Neural progenitor cell (in vitro differentiated cells): Measurements from ENCODE around the gene RSPH1.

Experiments
- EZH2phosphoT487 ChIP-seq: fragments of 200-600 bp; sonication (generic); IDR thresholded peaks from 2 replicates; pipeline ENCODE4 v1.6.1; 2017; ENCODE audit warnings: antibody characterized with exemption
- TF ChIP-seq, protein P1 (sequence below): fragments of 200-600 bp; sonication (generic); IDR thresholded peaks from 2 replicates; pipeline ENCODE4 v1.5.1; 2017; ENCODE audit warnings: antibody characterized with exemption, mild to moderate bottlenecking

DNA sequence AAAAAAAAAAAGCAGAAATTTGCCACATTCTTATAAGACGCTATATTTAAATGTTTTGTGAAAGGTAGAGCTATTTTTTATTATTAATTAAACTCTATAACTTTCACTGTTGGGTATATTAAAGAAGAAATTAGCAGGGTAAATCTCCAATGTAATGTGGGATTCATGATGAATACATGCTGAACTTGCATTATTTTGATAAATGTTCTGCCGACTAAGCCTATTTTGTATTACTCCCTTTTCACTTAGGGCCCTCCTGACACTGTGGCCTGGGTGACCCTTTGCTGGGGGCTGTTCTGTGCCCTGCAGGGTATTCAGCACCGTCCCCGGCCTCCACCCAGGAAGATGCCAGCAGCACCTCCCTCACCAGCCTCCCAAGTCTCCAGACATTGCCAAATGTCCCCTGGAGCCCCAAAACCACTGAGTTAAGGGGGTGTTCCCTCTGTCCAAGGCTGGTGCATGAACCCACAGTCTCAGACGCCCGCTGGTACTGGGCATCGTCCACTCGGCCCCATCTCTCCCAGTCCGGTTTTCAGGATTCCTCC, 22.5 kb downstream of the RSPH1 start:
- TF ChIP-seq, protein P1, sequence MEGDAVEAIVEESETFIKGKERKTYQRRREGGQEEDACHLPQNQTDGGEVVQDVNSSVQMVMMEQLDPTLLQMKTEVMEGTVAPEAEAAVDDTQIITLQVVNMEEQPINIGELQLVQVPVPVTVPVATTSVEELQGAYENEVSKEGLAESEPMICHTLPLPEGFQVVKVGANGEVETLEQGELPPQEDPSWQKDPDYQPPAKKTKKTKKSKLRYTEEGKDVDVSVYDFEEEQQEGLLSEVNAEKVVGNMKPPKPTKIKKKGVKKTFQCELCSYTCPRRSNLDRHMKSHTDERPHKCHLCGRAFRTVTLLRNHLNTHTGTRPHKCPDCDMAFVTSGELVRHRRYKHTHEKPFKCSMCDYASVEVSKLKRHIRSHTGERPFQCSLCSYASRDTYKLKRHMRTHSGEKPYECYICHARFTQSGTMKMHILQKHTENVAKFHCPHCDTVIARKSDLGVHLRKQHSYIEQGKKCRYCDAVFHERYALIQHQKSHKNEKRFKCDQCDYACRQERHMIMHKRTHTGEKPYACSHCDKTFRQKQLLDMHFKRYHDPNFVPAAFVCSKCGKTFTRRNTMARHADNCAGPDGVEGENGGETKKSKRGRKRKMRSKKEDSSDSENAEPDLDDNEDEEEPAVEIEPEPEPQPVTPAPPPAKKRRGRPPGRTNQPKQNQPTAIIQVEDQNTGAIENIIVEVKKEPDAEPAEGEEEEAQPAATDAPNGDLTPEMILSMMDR: no peak
- TF ChIP-seq EZH2phosphoT487: no peak
